Measurements from ENCODE around the gene IL4I1.

- TF ChIP-seq, protein P1, sequence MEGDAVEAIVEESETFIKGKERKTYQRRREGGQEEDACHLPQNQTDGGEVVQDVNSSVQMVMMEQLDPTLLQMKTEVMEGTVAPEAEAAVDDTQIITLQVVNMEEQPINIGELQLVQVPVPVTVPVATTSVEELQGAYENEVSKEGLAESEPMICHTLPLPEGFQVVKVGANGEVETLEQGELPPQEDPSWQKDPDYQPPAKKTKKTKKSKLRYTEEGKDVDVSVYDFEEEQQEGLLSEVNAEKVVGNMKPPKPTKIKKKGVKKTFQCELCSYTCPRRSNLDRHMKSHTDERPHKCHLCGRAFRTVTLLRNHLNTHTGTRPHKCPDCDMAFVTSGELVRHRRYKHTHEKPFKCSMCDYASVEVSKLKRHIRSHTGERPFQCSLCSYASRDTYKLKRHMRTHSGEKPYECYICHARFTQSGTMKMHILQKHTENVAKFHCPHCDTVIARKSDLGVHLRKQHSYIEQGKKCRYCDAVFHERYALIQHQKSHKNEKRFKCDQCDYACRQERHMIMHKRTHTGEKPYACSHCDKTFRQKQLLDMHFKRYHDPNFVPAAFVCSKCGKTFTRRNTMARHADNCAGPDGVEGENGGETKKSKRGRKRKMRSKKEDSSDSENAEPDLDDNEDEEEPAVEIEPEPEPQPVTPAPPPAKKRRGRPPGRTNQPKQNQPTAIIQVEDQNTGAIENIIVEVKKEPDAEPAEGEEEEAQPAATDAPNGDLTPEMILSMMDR (IDR thresholded peaks at IDR 0.05) = no peak
- no peak for TF ChIP-seq POLR2A (IDR thresholded peaks at IDR 0.05; ENCODE audit: low read depth)
- no peak for TF ChIP-seq POLR2AphosphoS5 (IDR thresholded peaks at IDR 0.05)
- TF ChIP-seq EP300 (IDR thresholded peaks at IDR 0.05) = no peak
Measured at GRCh38 chr19:49883094-49883493, 13.6 kb downstream of the IL4I1 start.

All from esophagus muscularis mucosa (tissue), 4 donors.